Ishikawa (cell line): ENCODE measurements around the gene APOBEC3G.

Source experiments
- TAF1 ChIP-seq: IDR thresholded peaks from 2 replicates; pipeline ENCODE4 v1.6.1; 2012; ENCODE audit warnings: low read depth, mild to moderate bottlenecking
- TCF12 ChIP-seq: IDR thresholded peaks from 2 replicates; pipeline ENCODE4 v1.6.1; 2012; ENCODE audit warnings: low read depth
- TF ChIP-seq, protein P1 (sequence below): IDR thresholded peaks from 2 replicates; pipeline ENCODE4 v1.6.1; 2012
- TF ChIP-seq, protein P2 (sequence below): IDR thresholded peaks from 2 replicates; pipeline ENCODE4 v1.6.1; 2012; ENCODE audit warnings: low read depth, mild to moderate bottlenecking

DNA sequence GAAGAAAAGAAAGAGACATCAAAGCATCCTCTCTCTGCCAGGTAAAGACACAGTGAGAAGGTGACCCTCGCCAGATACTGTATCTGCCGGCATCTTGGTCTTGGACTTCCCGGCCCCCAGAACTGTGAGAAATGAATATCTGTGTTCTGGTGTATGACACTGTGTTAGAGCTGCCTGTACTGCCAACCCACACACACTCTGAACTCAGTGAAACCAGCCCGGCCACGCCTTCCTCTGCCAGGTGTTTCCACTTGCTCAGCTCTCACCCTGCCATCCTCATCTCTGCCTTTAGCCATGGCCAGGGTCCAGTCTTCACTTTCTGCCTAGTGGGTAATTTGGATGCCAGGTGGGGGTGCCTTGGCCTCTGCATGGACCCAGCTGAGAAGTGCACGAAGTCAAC is 51.4 kb downstream of the APOBEC3G start:
- TF ChIP-seq, protein P1, sequence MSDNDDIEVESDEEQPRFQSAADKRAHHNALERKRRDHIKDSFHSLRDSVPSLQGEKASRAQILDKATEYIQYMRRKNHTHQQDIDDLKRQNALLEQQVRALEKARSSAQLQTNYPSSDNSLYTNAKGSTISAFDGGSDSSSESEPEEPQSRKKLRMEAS = no peak
- TF ChIP-seq TCF12 (no peak), TAF1 (no peak)
- TF ChIP-seq, protein P2, sequence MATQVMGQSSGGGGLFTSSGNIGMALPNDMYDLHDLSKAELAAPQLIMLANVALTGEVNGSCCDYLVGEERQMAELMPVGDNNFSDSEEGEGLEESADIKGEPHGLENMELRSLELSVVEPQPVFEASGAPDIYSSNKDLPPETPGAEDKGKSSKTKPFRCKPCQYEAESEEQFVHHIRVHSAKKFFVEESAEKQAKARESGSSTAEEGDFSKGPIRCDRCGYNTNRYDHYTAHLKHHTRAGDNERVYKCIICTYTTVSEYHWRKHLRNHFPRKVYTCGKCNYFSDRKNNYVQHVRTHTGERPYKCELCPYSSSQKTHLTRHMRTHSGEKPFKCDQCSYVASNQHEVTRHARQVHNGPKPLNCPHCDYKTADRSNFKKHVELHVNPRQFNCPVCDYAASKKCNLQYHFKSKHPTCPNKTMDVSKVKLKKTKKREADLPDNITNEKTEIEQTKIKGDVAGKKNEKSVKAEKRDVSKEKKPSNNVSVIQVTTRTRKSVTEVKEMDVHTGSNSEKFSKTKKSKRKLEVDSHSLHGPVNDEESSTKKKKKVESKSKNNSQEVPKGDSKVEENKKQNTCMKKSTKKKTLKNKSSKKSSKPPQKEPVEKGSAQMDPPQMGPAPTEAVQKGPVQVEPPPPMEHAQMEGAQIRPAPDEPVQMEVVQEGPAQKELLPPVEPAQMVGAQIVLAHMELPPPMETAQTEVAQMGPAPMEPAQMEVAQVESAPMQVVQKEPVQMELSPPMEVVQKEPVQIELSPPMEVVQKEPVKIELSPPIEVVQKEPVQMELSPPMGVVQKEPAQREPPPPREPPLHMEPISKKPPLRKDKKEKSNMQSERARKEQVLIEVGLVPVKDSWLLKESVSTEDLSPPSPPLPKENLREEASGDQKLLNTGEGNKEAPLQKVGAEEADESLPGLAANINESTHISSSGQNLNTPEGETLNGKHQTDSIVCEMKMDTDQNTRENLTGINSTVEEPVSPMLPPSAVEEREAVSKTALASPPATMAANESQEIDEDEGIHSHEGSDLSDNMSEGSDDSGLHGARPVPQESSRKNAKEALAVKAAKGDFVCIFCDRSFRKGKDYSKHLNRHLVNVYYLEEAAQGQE = no peak
